Sigmoid colon (tissue), 4 donors: ENCODE data around the gene LRRC37A2.
"Not testable (repeated sequence)": the region's sequence is repeated elsewhere in the genome, so short reads cannot be mapped to it uniquely, and the experiment has no call there.

Source experiments
- POLR2A ChIP-seq, 2 donors: fragments of 450-650 bp; IDR thresholded peaks; one replicate each; pipeline ENCODE4 v1.6.1; 2016; ENCODE audit warnings: antibody characterized with exemption in 2 of 2, mild to moderate bottlenecking in 2 of 2, moderate library complexity in 2 of 2
- POLR2AphosphoS5 ChIP-seq, 4 donors: sonication (generic); formaldehyde crosslinking; IDR thresholded peaks; one replicate each; pipeline ENCODE4 v1.6.1; 2017; ENCODE audit warnings: antibody characterized with exemption in 4 of 4
- TF ChIP-seq, protein P1 (sequence below), 4 experiments: fragments of 450-650 bp in 3 of 4; fragments of 200-600 bp in 1 of 4; IDR thresholded peaks; one replicate each; pipeline ENCODE4 v1.5.1; 2016 to 2019; ENCODE audit warnings: antibody characterized with exemption in 4 of 4, mild to moderate bottlenecking in 3 of 4, moderate library complexity in 2 of 4

DNA sequence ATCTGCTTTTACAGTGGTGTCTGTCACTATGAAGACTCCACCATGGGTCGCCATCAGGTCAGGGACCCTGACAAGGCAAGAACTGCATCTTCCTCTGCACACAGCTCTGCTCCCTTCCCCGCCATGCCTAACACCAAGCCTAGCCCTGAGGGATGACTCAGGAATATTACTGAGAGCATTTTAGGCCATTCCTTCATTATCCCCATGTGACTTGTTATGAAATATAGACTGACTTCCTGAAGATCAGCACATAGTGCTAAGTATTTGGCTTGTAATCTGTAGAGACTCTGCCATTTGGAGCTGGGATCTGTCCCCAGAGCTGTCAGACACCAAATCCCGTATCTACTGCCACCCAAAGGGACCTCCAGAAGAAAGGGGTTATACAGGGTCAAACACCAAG is 47.8 kb downstream of the LRRC37A2 start:
- TF ChIP-seq POLR2A, POLR2AphosphoS5 (IDR thresholded peaks at IDR 0.05): not testable (repeated sequence)
- TF ChIP-seq, protein P1, sequence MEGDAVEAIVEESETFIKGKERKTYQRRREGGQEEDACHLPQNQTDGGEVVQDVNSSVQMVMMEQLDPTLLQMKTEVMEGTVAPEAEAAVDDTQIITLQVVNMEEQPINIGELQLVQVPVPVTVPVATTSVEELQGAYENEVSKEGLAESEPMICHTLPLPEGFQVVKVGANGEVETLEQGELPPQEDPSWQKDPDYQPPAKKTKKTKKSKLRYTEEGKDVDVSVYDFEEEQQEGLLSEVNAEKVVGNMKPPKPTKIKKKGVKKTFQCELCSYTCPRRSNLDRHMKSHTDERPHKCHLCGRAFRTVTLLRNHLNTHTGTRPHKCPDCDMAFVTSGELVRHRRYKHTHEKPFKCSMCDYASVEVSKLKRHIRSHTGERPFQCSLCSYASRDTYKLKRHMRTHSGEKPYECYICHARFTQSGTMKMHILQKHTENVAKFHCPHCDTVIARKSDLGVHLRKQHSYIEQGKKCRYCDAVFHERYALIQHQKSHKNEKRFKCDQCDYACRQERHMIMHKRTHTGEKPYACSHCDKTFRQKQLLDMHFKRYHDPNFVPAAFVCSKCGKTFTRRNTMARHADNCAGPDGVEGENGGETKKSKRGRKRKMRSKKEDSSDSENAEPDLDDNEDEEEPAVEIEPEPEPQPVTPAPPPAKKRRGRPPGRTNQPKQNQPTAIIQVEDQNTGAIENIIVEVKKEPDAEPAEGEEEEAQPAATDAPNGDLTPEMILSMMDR (IDR thresholded peaks at IDR 0.05): not testable (repeated sequence)
